ENCODE data around the gene ZNF429.

DNA sequence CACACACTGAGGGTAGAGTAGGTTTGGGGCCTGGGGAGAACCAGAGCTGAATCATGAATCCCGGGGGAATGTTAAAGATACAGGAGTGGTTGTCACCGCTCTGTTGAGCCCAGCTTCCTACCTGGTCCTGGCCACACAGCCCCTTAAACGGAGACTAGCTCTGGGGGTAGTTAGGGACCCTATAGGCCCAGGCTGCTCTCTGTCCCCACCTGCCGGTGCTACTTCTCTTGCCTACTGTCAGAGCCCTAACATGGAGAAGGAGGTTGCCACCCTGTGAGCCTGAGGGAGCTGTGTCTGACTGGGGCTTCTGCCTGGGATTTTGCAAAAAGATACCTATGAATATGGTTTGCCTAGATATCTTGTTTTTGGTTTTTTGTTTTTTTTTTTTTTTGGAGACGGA, 36.6 kb upstream of the ZNF429 start:
- TF ChIP-seq CTCF (IDR thresholded peaks at IDR 0.05; ENCODE audit: insufficient read depth, low read length, poor library complexity, severe bottlenecking) (no peak), EZH2phosphoT487 (conservative IDR thresholded peaks at IDR 0.05; ENCODE audit: low read length) (no peak)
